ENCODE measurements around the gene TBCK. TPM values are rescaled to one million over a fixed set of nuclear protein-coding genes. Genes with fewer than 3 reads are reported as not detected.

Gene TBCK
- total and polyA plus RNA-seq, 2 of the 8 experiments (the other 6 are each of a cell fraction or from before 2014, with no cell fraction given) = 10.2 to 18.7 TPM

- no peak for TF ChIP-seq POU5F1 (IDR thresholded peaks at IDR 0.05; ENCODE audit: low read depth, low read length)
These were observed 62.5 kb downstream of the TBCK start (continued) for GRCh38 chr4:106253364-106254129.
